ENCODE measurements around the gene ASMT. TPM values are rescaled to one million over a fixed set of nuclear protein-coding genes. Genes with fewer than 3 reads are reported as not detected.

ASMT gene
- polyA plus RNA-seq, 1 of the 3 experiments (the other 2 are of a cell fraction), result 0.26 TPM

- peaks cover 16 to 64% of the 10 kb centered on the region in 2 experiments for H3K36me3 ChIP-seq (replicated peaks in 1 of 2; ENCODE audit: control insufficient read depth in 1 of 2, insufficient read depth in 2 of 2, low read length in 1 of 2)
- no peaks in the 10 kb centered on the region for H3K9me2 ChIP-seq
- no peak for TF ChIP-seq CTCF (IDR thresholded peaks at IDR 0.05)
- no peak for TF ChIP-seq SMC3 (IDR thresholded peaks at IDR 0.05; ENCODE audit: low read depth, low read length)
- TF ChIP-seq USF2 (IDR thresholded peaks at IDR 0.05; ENCODE audit: borderline replicate concordance, low read depth, low read length), result no peak
- TF ChIP-seq NRF1 (IDR thresholded peaks at IDR 0.05; ENCODE audit: low read depth, low read length), result no peak
- TF ChIP-seq MEF2A (IDR thresholded peaks at IDR 0.05; ENCODE audit: borderline replicate concordance, low read depth), result no peak
- TF ChIP-seq RXRA (IDR thresholded peaks at IDR 0.05; ENCODE audit: borderline replicate concordance, low read depth), result no peak
- no peak for TF ChIP-seq REST (IDR thresholded peaks at IDR 0.05; ENCODE audit: low read depth, low read length)
- no peak overlapping the region for H3K27ac ChIP-seq (ENCODE audit: low read depth in 2 of 2, low read length in 1 of 2)
- 98% methylated on average over 51 of the region's 58 CpGs for WGBS (ENCODE audit: low lambda C conversion rate)
- no peak overlapping the region; a peak in 1 of 4 replicates for H3K4me3 ChIP-seq (ENCODE audit: low read depth in 2 of 2, low read length in 1 of 2)
- POLR2A ChIA-PET, result no interaction called here
- H3F3A ChIP-seq (replicated peaks; ENCODE audit: insufficient read depth), result peaks cover 9% of the 10 kb centered on the region
- no peak for DNase-seq
- no peak overlapping the region for H3K9ac ChIP-seq
- peaks cover 9% of the 10 kb centered on the region for H4K20me1 ChIP-seq (ENCODE audit: insufficient read depth)
- H3K4me2 ChIP-seq, result no peak overlapping the region
- CTCF ChIA-PET, result no interaction called here
- peaks cover 10% of the 10 kb centered on the region; the same call in 1 of the 2 replicates for H3K79me2 ChIP-seq (ENCODE audit: insufficient read depth)
- no peaks in the 10 kb centered on the region for H3K9me3 ChIP-seq
- no peaks in the 10 kb centered on the region for H3K27me3 ChIP-seq (ENCODE audit: insufficient read depth)
- H2AFZ ChIP-seq (ENCODE audit: low read depth), result no peak overlapping the region
- no peaks in the 10 kb centered on the region for H3K4me1 ChIP-seq (ENCODE audit: control insufficient read depth in 1 of 2, insufficient read depth in 2 of 2, low read depth in 1 of 2, low read length in 1 of 2)
Measured at GRCh38 chrX:1601051-1601767, 13.7 kb upstream of the ASMT start.

GRCh38 chrX:1601768-1602085 lies 13.1 kb upstream of the ASMT start:
- no peak overlapping the region for H3K4me2 ChIP-seq
- 91% methylated on average over 14 of the region's 15 CpGs for WGBS (ENCODE audit: low lambda C conversion rate)
- peaks cover 16 to 61% of the 10 kb centered on the region in 2 experiments for H3K36me3 ChIP-seq (replicated peaks in 1 of 2; ENCODE audit: control insufficient read depth in 1 of 2, insufficient read depth in 2 of 2, low read length in 1 of 2)
- no peaks in the 10 kb centered on the region for H3K9me3 ChIP-seq
- CTCF ChIA-PET, result no interaction called here
- no peaks in the 10 kb centered on the region for H3K4me1 ChIP-seq (ENCODE audit: control insufficient read depth in 1 of 2, insufficient read depth in 2 of 2, low read depth in 1 of 2, low read length in 1 of 2)
- H3K79me2 ChIP-seq (ENCODE audit: insufficient read depth), result peaks cover 8% of the 10 kb centered on the region; the same call in 1 of the 2 replicates
- H3K4me3 ChIP-seq (ENCODE audit: low read depth in 2 of 2, low read length in 1 of 2), result no peak overlapping the region; a peak in 1 of 4 replicates
- no peaks in the 10 kb centered on the region for H3K9me2 ChIP-seq
- POLR2A ChIA-PET, result no interaction called here
- TF ChIP-seq FOXJ3 (CRISPR knock-in tag; IDR thresholded peaks at IDR 0.05), result no peak
- TF ChIP-seq NRF1 (IDR thresholded peaks at IDR 0.05; ENCODE audit: low read depth, low read length), result no peak
- TF ChIP-seq MEF2A (IDR thresholded peaks at IDR 0.05; ENCODE audit: borderline replicate concordance, low read depth), result no peak
- no peak for TF ChIP-seq GABPA (IDR thresholded peaks at IDR 0.05; ENCODE audit: low read depth)
- no peak for TF ChIP-seq JUND (IDR thresholded peaks at IDR 0.05)
- TF ChIP-seq RCOR1 (IDR thresholded peaks at IDR 0.05; ENCODE audit: low read length), result no peak
- TF ChIP-seq PBX3 (IDR thresholded peaks at IDR 0.05), result no peak
- H3K27me3 ChIP-seq (ENCODE audit: insufficient read depth), result no peaks in the 10 kb centered on the region
- H2AFZ ChIP-seq (ENCODE audit: low read depth), result no peak overlapping the region
- no peak overlapping the region for H3K9ac ChIP-seq
- no peak for DNase-seq
- H3K27ac ChIP-seq (ENCODE audit: low read depth in 2 of 2, low read length in 1 of 2), result no peak overlapping the region
- H3F3A ChIP-seq (replicated peaks; ENCODE audit: insufficient read depth), result peaks cover 9% of the 10 kb centered on the region
- peaks cover 9% of the 10 kb centered on the region for H4K20me1 ChIP-seq (ENCODE audit: insufficient read depth)

All from SK-N-SH (cell line).